ENCODE measurements around the gene HOXC6. TPM values are rescaled to one million over a fixed set of nuclear protein-coding genes. Genes with fewer than 3 reads are reported as not detected.

Gene HOXC6
- total RNA-seq, 6 experiments from 2014 or later, result 0.12 to 2.1 (median 1.6) TPM

DNA sequence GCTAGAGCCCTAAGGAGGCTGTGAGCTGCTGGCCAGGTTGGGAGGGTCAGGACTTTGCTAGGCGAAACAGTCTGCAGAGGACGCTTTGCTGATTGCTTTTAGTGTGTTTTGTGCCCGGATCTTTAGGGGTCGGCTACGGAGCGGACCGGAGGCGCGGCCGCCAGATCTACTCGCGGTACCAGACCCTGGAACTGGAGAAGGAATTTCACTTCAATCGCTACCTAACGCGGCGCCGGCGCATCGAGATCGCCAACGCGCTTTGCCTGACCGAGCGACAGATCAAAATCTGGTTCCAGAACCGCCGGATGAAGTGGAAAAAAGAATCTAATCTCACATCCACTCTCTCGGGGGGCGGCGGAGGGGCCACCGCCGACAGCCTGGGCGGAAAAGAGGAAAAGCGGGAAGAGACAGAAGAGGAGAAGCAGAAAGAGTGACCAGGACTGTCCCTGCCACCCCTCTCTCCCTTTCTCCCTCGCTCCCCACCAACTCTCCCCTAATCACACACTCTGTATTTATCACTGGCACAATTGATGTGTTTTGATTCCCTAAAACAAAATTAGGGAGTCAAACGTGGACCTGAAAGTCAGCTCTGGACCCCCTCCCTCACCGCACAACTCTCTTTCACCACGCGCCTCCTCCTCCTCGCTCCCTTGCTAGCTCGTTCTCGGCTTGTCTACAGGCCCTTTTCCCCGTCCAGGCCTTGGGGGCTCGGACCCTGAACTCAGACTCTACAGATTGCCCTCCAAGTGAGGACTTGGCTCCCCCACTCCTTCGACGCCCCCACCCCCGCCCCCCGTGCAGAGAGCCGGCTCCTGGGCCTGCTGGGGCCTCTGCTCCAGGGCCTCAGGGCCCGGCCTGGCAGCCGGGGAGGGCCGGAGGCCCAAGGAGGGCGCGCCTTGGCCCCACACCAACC lies 1.5 kb downstream of the HOXC6 start:
- no peak overlapping the region for H3K27ac Mint-ChIP-seq
- no peak for DNase-seq
- H3K4me1 Mint-ChIP-seq (ENCODE audit: low read depth), result peaks cover 16% of the 10 kb centered on the region; the same call in 1 of the 2 replicates
- H3K27me3 Mint-ChIP-seq (ENCODE audit: insufficient read depth), result peaks cover 69% of the 10 kb centered on the region
- no peaks in the 10 kb centered on the region for H3K36me3 Mint-ChIP-seq (ENCODE audit: low read depth)
- TF ChIP-seq, protein P1, sequence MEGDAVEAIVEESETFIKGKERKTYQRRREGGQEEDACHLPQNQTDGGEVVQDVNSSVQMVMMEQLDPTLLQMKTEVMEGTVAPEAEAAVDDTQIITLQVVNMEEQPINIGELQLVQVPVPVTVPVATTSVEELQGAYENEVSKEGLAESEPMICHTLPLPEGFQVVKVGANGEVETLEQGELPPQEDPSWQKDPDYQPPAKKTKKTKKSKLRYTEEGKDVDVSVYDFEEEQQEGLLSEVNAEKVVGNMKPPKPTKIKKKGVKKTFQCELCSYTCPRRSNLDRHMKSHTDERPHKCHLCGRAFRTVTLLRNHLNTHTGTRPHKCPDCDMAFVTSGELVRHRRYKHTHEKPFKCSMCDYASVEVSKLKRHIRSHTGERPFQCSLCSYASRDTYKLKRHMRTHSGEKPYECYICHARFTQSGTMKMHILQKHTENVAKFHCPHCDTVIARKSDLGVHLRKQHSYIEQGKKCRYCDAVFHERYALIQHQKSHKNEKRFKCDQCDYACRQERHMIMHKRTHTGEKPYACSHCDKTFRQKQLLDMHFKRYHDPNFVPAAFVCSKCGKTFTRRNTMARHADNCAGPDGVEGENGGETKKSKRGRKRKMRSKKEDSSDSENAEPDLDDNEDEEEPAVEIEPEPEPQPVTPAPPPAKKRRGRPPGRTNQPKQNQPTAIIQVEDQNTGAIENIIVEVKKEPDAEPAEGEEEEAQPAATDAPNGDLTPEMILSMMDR (IDR thresholded peaks at IDR 0.05), result no peak
- H3K9me3 Mint-ChIP-seq, result peaks cover 5% of the 10 kb centered on the region; the same call in 1 of the 2 replicates
- H3K4me3 Mint-ChIP-seq, result no peak overlapping the region

DNA sequence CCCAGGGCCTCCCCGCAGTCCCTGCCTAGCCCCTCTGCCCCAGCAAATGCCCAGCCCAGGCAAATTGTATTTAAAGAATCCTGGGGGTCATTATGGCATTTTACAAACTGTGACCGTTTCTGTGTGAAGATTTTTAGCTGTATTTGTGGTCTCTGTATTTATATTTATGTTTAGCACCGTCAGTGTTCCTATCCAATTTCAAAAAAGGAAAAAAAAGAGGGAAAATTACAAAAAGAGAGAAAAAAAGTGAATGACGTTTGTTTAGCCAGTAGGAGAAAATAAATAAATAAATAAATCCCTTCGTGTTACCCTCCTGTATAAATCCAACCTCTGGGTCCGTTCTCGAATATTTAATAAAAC lies 2.2 kb downstream of the HOXC6 start:
- Mint-ChIP-seq H3K36me3 (ENCODE audit: low read depth) (no peaks in the 10 kb centered on the region), H3K4me3 (no peak overlapping the region), H3K4me1 (ENCODE audit: low read depth) (peaks cover 16% of the 10 kb centered on the region; the same call in 1 of the 2 replicates), H3K9me3 (peaks cover 5% of the 10 kb centered on the region; the same call in 1 of the 2 replicates), H3K27ac (no peak overlapping the region), H3K27me3 (ENCODE audit: insufficient read depth) (peaks cover 69% of the 10 kb centered on the region)
- DNase-seq, result no peak
- TF ChIP-seq, protein P1 (IDR thresholded peaks at IDR 0.05), result no peak

DNA sequence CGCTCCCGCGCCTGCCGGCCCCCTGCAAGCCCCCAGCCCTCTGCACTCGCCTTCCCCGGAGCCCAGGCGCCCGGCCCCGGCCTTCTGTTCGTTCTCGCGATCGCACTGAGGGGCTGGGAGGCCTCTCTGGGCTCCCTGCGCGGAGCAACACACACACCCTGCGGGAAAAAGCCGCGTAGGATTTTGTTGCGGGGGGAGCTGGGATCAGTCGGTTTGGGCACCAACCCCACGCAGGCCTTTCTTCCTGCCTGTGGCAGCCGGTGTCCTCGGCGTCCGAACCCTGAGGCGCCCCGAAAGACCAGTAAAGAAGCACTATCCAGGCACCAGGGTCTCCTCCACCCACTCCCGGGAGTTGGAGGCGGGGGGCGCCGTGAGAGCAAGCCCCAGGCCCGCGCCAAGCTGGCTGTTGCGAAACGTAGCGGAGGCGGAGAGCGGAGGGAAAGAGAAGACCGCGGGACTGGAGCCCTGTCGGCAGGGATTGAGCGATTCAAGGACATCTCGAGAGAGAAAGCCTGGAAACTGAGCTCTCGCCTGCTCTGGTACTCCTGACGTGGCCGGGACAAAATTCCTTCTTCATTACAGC lies 2.7 kb downstream of the HOXC6 start:
- Mint-ChIP-seq H3K36me3 (ENCODE audit: low read depth) (no peaks in the 10 kb centered on the region), H3K9me3 (peaks cover 5% of the 10 kb centered on the region; the same call in 1 of the 2 replicates), H3K27me3 (ENCODE audit: insufficient read depth) (peaks cover 69% of the 10 kb centered on the region), H3K4me1 (ENCODE audit: low read depth) (peaks cover 12% of the 10 kb centered on the region; the same call in 1 of the 2 replicates), H3K27ac (no peak overlapping the region), H3K4me3 (no peak overlapping the region)
- peak; percentile 6 for DNase-seq
- TF ChIP-seq, protein P1 (IDR thresholded peaks at IDR 0.05), result no peak

DNA sequence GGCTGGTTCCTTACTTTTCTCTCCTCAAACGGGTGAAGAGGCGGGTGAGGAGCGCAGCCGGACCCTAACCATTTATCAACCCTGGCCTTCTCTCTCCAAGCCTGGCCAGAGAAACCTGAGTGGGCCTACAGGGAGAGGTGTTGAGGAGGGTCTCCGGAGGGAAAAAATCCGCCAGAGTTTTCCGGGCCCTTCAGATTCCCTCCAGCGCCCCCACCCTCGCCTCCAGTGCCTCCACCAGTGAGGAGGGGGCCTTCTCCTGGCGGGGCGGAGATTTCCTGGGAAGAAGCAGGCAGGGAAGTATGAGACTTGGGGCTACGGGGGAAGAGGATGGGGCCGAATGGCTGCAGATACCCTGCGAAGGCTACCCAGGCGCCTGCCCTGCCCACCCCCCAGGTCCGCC lies 3.2 kb downstream of the HOXC6 start:
- TF ChIP-seq, protein P1 (IDR thresholded peaks at IDR 0.05), result no peak
- no peak overlapping the region for H3K27ac Mint-ChIP-seq
- DNase-seq, result no peak
- peaks cover 5% of the 10 kb centered on the region; the same call in 1 of the 2 replicates for H3K9me3 Mint-ChIP-seq
- peaks cover 69% of the 10 kb centered on the region for H3K27me3 Mint-ChIP-seq (ENCODE audit: insufficient read depth)
- H3K4me1 Mint-ChIP-seq (ENCODE audit: low read depth), result peaks cover 9% of the 10 kb centered on the region; the same call in 1 of the 2 replicates
- no peaks in the 10 kb centered on the region for H3K36me3 Mint-ChIP-seq (ENCODE audit: low read depth)
- no peak overlapping the region for H3K4me3 Mint-ChIP-seq

DNA sequence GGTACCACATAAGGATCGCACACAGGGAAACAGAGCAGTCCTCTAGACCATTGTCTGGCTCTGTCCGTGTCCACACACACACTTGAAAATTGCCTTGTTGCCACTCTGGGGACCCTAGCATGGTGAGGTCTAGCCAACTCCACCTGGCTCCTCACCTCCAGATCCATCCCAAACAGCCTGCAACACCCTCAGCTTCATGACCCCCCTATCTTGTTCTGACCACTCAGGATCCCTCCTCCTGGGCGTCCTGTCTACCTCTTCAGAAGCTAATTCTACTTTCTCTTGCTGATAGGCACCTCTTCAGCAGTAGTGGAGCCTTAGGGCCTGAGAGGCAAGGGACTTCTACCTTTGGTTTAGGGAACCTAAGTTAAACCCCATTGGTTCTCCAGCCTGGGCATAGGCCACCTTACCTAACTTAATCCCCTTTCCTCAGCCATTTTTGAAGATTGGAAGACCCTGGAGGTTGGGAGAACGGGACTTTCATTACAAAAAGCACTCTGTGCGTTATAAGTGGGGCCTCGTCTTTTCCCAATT lies 3.9 kb downstream of the HOXC6 start:
- TF ChIP-seq, protein P1 (IDR thresholded peaks at IDR 0.05), result no peak
- Mint-ChIP-seq H3K27me3 (ENCODE audit: insufficient read depth) (peaks cover 63% of the 10 kb centered on the region), H3K4me3 (no peak overlapping the region), H3K9me3 (peaks cover 5% of the 10 kb centered on the region; the same call in 1 of the 2 replicates), H3K4me1 (ENCODE audit: low read depth) (peaks cover 9% of the 10 kb centered on the region; the same call in 1 of the 2 replicates), H3K27ac (no peak overlapping the region), H3K36me3 (ENCODE audit: low read depth) (no peaks in the 10 kb centered on the region)
- DNase-seq, result no peak
